HEK293 (cell line): ENCODE measurements around the gene ACAP3.

Source experiments
- AEBP2 ChIP-seq: fragments of 450-650 bp; formaldehyde crosslinking; IDR thresholded peaks from 2 replicates; pipeline ENCODE4 v1.5.1; 2016; ENCODE audit warnings: missing biosample characterization, missing genetic modification characterization, borderline replicate concordance
- BCL11A ChIP-seq: fragments of 450-650 bp; formaldehyde crosslinking; IDR thresholded peaks from 2 replicates; pipeline ENCODE4 v1.5.1; 2016; ENCODE audit warnings: low read depth, missing biosample characterization, missing genetic modification characterization
- ELK4 ChIP-seq: IDR thresholded peaks from 2 replicates; pipeline ENCODE4 v1.6.1; 2011; ENCODE audit warnings: mild to moderate bottlenecking, low read depth, low read length, borderline replicate concordance
- GLI2 ChIP-seq: fragments of 450-650 bp; formaldehyde crosslinking; IDR thresholded peaks from 2 replicates; pipeline ENCODE4; 2017; ENCODE audit warnings: missing biosample characterization, missing genetic modification characterization, low read depth, borderline replicate concordance
- GLI4 ChIP-seq: fragments of 450-650 bp; formaldehyde crosslinking; IDR thresholded peaks from 2 replicates; pipeline ENCODE4 v1.5.1; 2016; ENCODE audit warnings: missing biosample characterization, missing genetic modification characterization
- GLIS1 ChIP-seq: fragments of 450-650 bp; formaldehyde crosslinking; IDR thresholded peaks from 2 replicates; pipeline ENCODE4 v1.5.1; 2016; ENCODE audit warnings: missing biosample characterization, missing genetic modification characterization
- HOXD13 ChIP-seq: sonication (generic); formaldehyde crosslinking; IDR thresholded peaks from 2 replicates; pipeline ENCODE4 v1.8.0; 2022; ENCODE audit warnings: missing genetic modification reagents, borderline replicate concordance
- INSM2 ChIP-seq: fragments of 450-650 bp; formaldehyde crosslinking; IDR thresholded peaks from 2 replicates; pipeline ENCODE4 v1.5.1; 2016; ENCODE audit warnings: missing biosample characterization, missing genetic modification characterization
- MYNN ChIP-seq: fragments of 450-650 bp; formaldehyde crosslinking; IDR thresholded peaks from 2 replicates; pipeline ENCODE4 v1.5.1; 2016; ENCODE audit warnings: missing biosample characterization, missing genetic modification characterization, borderline replicate concordance
- PRDM6 ChIP-seq: fragments of 450-650 bp; formaldehyde crosslinking; IDR thresholded peaks from 2 replicates; pipeline ENCODE4 v1.5.1; 2017; ENCODE audit warnings: missing biosample characterization, missing genetic modification characterization
- RBAK ChIP-seq: fragments of 450-650 bp; formaldehyde crosslinking; IDR thresholded peaks from 2 replicates; pipeline ENCODE4 v1.5.1; 2016; ENCODE audit warnings: missing biosample characterization, missing genetic modification characterization
- SALL2 ChIP-seq: fragments of 450-650 bp; formaldehyde crosslinking; IDR thresholded peaks from 2 replicates; pipeline ENCODE4 v1.5.0; 2017; ENCODE audit warnings: missing biosample characterization, mild to moderate bottlenecking, missing genetic modification characterization, borderline replicate concordance
- SCRT2 ChIP-seq: fragments of 450-650 bp; formaldehyde crosslinking; IDR thresholded peaks from 2 replicates; pipeline ENCODE4 v1.5.1; 2016; ENCODE audit warnings: missing biosample characterization, missing genetic modification characterization
- SETDB1 ChIP-seq: IDR thresholded peaks from one replicate; pipeline ENCODE4 v1.6.1; 2017; ENCODE audit warnings: mild to moderate bottlenecking, low read length, moderate library complexity, mixed read lengths; ENCODE audit not compliant: insufficient read length
- TRIM28 ChIP-seq: IDR thresholded peaks from 2 replicates; pipeline ENCODE4 v1.6.1; 2011; ENCODE audit warnings: low read length, control low read depth, borderline replicate concordance
- ZFHX2 ChIP-seq: fragments of 450-650 bp; formaldehyde crosslinking; conservative IDR thresholded peaks from 2 replicates; pipeline ENCODE4 v1.5.1; 2016; ENCODE audit warnings: missing biosample characterization, missing genetic modification characterization
- ZFP41 ChIP-seq: fragments of 450-650 bp; formaldehyde crosslinking; IDR thresholded peaks from 2 replicates; pipeline ENCODE4 v1.5.1; 2016; ENCODE audit warnings: missing biosample characterization, missing genetic modification characterization, borderline replicate concordance
- ZNF112 ChIP-seq: fragments of 450-650 bp; formaldehyde crosslinking; IDR thresholded peaks from 2 replicates; pipeline ENCODE4 v1.5.0; 2017; ENCODE audit warnings: missing biosample characterization, missing genetic modification characterization
- ZNF132 ChIP-seq: fragments of 450-650 bp; formaldehyde crosslinking; IDR thresholded peaks from 2 replicates; pipeline ENCODE4 v1.5.1; 2017; ENCODE audit warnings: missing biosample characterization, missing genetic modification characterization, borderline replicate concordance
- ZNF146 ChIP-seq: fragments of 450-650 bp; formaldehyde crosslinking; IDR thresholded peaks from 2 replicates; pipeline ENCODE4 v1.5.1; 2016; ENCODE audit warnings: missing biosample characterization, missing genetic modification characterization
- ZNF174 ChIP-seq: fragments of 450-650 bp; formaldehyde crosslinking; IDR thresholded peaks from 2 replicates; pipeline ENCODE4 v1.5.0; 2017; ENCODE audit warnings: missing biosample characterization, mild to moderate bottlenecking, missing genetic modification characterization
- ZNF223 ChIP-seq: fragments of 450-650 bp; formaldehyde crosslinking; IDR thresholded peaks from 2 replicates; pipeline ENCODE4 v1.5.1; 2016; ENCODE audit warnings: missing biosample characterization, missing genetic modification characterization
- ZNF23 ChIP-seq: fragments of 450-650 bp; formaldehyde crosslinking; IDR thresholded peaks from 2 replicates; pipeline ENCODE4 v1.5.1; 2016; ENCODE audit warnings: missing biosample characterization, missing genetic modification characterization, borderline replicate concordance
- ZNF324 ChIP-seq: fragments of 450-650 bp; formaldehyde crosslinking; IDR thresholded peaks from 2 replicates; pipeline ENCODE4 v1.5.1; 2016; ENCODE audit warnings: missing biosample characterization, missing genetic modification characterization
- ZNF548 ChIP-seq: fragments of 450-650 bp; formaldehyde crosslinking; IDR thresholded peaks from 2 replicates; pipeline ENCODE4 v1.5.1; 2016; ENCODE audit warnings: missing biosample characterization, missing genetic modification characterization
- ZNF600 ChIP-seq: fragments of 450-650 bp; formaldehyde crosslinking; IDR thresholded peaks from 2 replicates; pipeline ENCODE4 v1.5.1; 2016; ENCODE audit warnings: missing biosample characterization, missing genetic modification characterization
- ZNF623 ChIP-seq: fragments of 450-650 bp; formaldehyde crosslinking; IDR thresholded peaks from 2 replicates; pipeline ENCODE4 v1.5.1; 2016; ENCODE audit warnings: missing biosample characterization, missing genetic modification characterization
- ZNF692 ChIP-seq: fragments of 450-650 bp; formaldehyde crosslinking; IDR thresholded peaks from 2 replicates; pipeline ENCODE4 v1.5.1; 2016; ENCODE audit warnings: missing biosample characterization, missing genetic modification characterization
- ZNF768 ChIP-seq: fragments of 450-650 bp; formaldehyde crosslinking; IDR thresholded peaks from 2 replicates; pipeline ENCODE4 v1.5.1; 2018; ENCODE audit warnings: missing biosample characterization, mild to moderate bottlenecking, missing genetic modification characterization
- ZNF837 ChIP-seq: fragments of 450-650 bp; formaldehyde crosslinking; IDR thresholded peaks from 2 replicates; pipeline ENCODE4 v1.5.1; 2016; ENCODE audit warnings: missing biosample characterization, missing genetic modification characterization
- ZNF843 ChIP-seq: fragments of 450-650 bp; formaldehyde crosslinking; IDR thresholded peaks from 2 replicates; pipeline ENCODE4 v1.5.1; 2016; ENCODE audit warnings: missing biosample characterization, missing genetic modification characterization
- ZSCAN16 ChIP-seq: fragments of 450-650 bp; formaldehyde crosslinking; IDR thresholded peaks from 2 replicates; pipeline ENCODE4 v1.5.1; 2016; ENCODE audit warnings: missing biosample characterization, missing genetic modification characterization
- ZSCAN30 ChIP-seq: fragments of 450-650 bp; IDR thresholded peaks from 2 replicates; pipeline ENCODE4 v1.5.1; 2018; ENCODE audit warnings: missing biosample characterization, mild to moderate bottlenecking, missing genetic modification characterization, moderate library complexity
- ZSCAN4 ChIP-seq: fragments of 450-650 bp; formaldehyde crosslinking; IDR thresholded peaks from 2 replicates; pipeline ENCODE4 v1.5.1; 2017; ENCODE audit warnings: missing biosample characterization, missing genetic modification characterization

ACAP3 gene

GRCh38 chr1:1324084-1324523 is 16.4 kb upstream of the ACAP3 start (continued):
- TF ChIP-seq ELK4 (no peak), AEBP2 (tag by site-specific recombination) (no peak), ZSCAN16 (tag by site-specific recombination) (no peak), ZNF600 (tag by site-specific recombination) (no peak), SETDB1 (no peak), MYNN (tag by site-specific recombination) (no peak; the same call in 1 of the 2 replicates), GLI2 (tag by site-specific recombination) (no peak), ZNF174 (tag by site-specific recombination) (no peak), HOXD13 (CRISPR knock-in tag) (no peak), ZNF23 (tag by site-specific recombination) (no peak), ZNF324 (tag by site-specific recombination) (peak; percentile 57; the same call in 1 of the 2 replicates), ZFHX2 (tag by site-specific recombination) (0 out of 2 replicates have a peak, but pooled peaks have one; percentile 27), TRIM28 (no peak), SCRT2 (tag by site-specific recombination) (no peak), SALL2 (no peak), ZNF146 (tag by site-specific recombination) (0 out of 2 replicates have a peak, but pooled peaks have one; percentile 36), BCL11A (tag by site-specific recombination) (no peak), ZNF548 (tag by site-specific recombination) (no peak), ZNF768 (tag by site-specific recombination) (no peak), ZNF623 (tag by site-specific recombination) (no peak), ZFP41 (no peak), ZSCAN30 (tag by site-specific recombination) (0 out of 2 replicates have a peak, but pooled peaks have one; percentile 15), ZNF692 (tag by site-specific recombination) (no peak), RBAK (tag by site-specific recombination) (no peak), ZNF132 (tag by site-specific recombination) (no peak), INSM2 (tag by site-specific recombination) (no peak), PRDM6 (tag by site-specific recombination) (no peak), ZNF837 (tag by site-specific recombination) (no peak), ZSCAN4 (no peak), GLIS1 (tag by site-specific recombination) (no peak), ZNF843 (tag by site-specific recombination) (no peak), ZNF223 (tag by site-specific recombination) (no peak), GLI4 (tag by site-specific recombination) (no peak), ZNF112 (tag by site-specific recombination) (no peak)
